SHP77 (cell line): ENCODE measurements around the gene CTNND2.

Experiments used
- DNase-seq, 2 experiments: peaks; one replicate each; lab custom pipeline; 2025; lab: John Stamatoyannopoulos, UW

CTNND2 gene

GRCh38 chr5:11248966-11249365, 655.3 kb downstream of the CTNND2 start:
- no peak for DNase-seq

- DNase-seq: no peak
Measured at GRCh38 chr5:11247224-11247623, 657.0 kb downstream of the CTNND2 start.

GRCh38 chr5:11240293-11241190, 663.7 kb downstream of the CTNND2 start:
- no peak for DNase-seq

- DNase-seq: no peak
Measured at GRCh38 chr5:11239261-11240015, 664.8 kb downstream of the CTNND2 start.

GRCh38 chr5:11234501-11234911, 669.7 kb downstream of the CTNND2 start:
- no peak for DNase-seq

GRCh38 chr5:11230890-11231289, 673.4 kb downstream of the CTNND2 start:
- no peak for DNase-seq

- no peak for DNase-seq
Measured at GRCh38 chr5:11227064-11227463, 677.2 kb downstream of the CTNND2 start.

- DNase-seq: no peak
Measured at GRCh38 chr5:11224436-11225187, 679.6 kb downstream of the CTNND2 start.

GRCh38 chr5:11222169-11222568, 682.1 kb downstream of the CTNND2 start:
- no peak for DNase-seq

- DNase-seq: no peak
Measured at GRCh38 chr5:11214864-11215644, 689.2 kb downstream of the CTNND2 start.

- no peak for DNase-seq
Measured at GRCh38 chr5:11212706-11213105, 691.5 kb downstream of the CTNND2 start.

- DNase-seq: no peak
Measured at GRCh38 chr5:11197726-11198125, 706.5 kb downstream of the CTNND2 start.

- DNase-seq: no peak
Measured at GRCh38 chr5:11191673-11192072, 712.6 kb downstream of the CTNND2 start.

GRCh38 chr5:11182441-11183080, 721.7 kb downstream of the CTNND2 start:
- DNase-seq: peak; percentile 51 to 57

- DNase-seq: no peak
Measured at GRCh38 chr5:11181940-11182339, 722.3 kb downstream of the CTNND2 start.

- DNase-seq: no peak
Measured at GRCh38 chr5:11180890-11181289, 723.4 kb downstream of the CTNND2 start.

GRCh38 chr5:11177999-11178711, 726.1 kb downstream of the CTNND2 start:
- no peak for DNase-seq

- DNase-seq: no peak
Measured at GRCh38 chr5:11174591-11174990, 729.7 kb downstream of the CTNND2 start.

GRCh38 chr5:11172484-11172883, 731.8 kb downstream of the CTNND2 start:
- DNase-seq: no peak

- DNase-seq: no peak
Measured at GRCh38 chr5:11171236-11171635, 733.0 kb downstream of the CTNND2 start.
